Glutamatergic neuron (in vitro differentiated cells): Measurements from ENCODE around the gene CNTNAP2. TPM values are rescaled to one million over a fixed set of nuclear protein-coding genes. Genes with fewer than 3 reads are reported as not detected.

Experiments used
- DNase-seq: peaks from one replicate; pipeline ENCODE4 v3.0.0; 2022
- H3K27ac Mint-ChIP-seq: one replicate; pipeline ENCODE4 v1.8.0; 2020; ENCODE audit warnings: mild to moderate bottlenecking, mixed read lengths, inconsistent platforms; ENCODE audit not compliant: unreplicated experiment
- H3K27me3 Mint-ChIP-seq: one replicate; pipeline ENCODE4 v1.8.0; 2020; ENCODE audit warnings: mild to moderate bottlenecking, moderate library complexity, mixed read lengths, inconsistent platforms; ENCODE audit not compliant: unreplicated experiment
- H3K36me3 Mint-ChIP-seq: one replicate; pipeline ENCODE4 v1.8.0; 2020; ENCODE audit warnings: mild to moderate bottlenecking, mixed read lengths, inconsistent platforms; ENCODE audit not compliant: unreplicated experiment
- H3K4me1 Mint-ChIP-seq: one replicate; pipeline ENCODE4 v1.8.0; 2020; ENCODE audit warnings: mild to moderate bottlenecking, low read depth, mixed read lengths, inconsistent platforms; ENCODE audit not compliant: unreplicated experiment
- H3K4me3 Mint-ChIP-seq: one replicate; pipeline ENCODE4 v1.8.0; 2020; ENCODE audit warnings: mild to moderate bottlenecking, mixed read lengths, inconsistent platforms; ENCODE audit not compliant: unreplicated experiment
- H3K9me3 Mint-ChIP-seq: one replicate; pipeline ENCODE4 v1.8.0; 2020; ENCODE audit warnings: mild to moderate bottlenecking, moderate library complexity, mixed read lengths, inconsistent platforms; ENCODE audit not compliant: unreplicated experiment
- CTCF ChIP-seq: fragments of 200-600 bp; sonication (generic); IDR thresholded peaks from one replicate; pipeline ENCODE4 v1.5.0; 2021; ENCODE audit not compliant: partially characterized antibody, unreplicated experiment
- total RNA-seq: library from RNA; stranded (reverse); fragmentation: NEBNext Ultra II Directional; extraction: Animal tissue kit (Norgen Biotek cat#: 25700); gene quantifications from one replicate; pipeline ENCODE4 v1.2.1, GENCODE V29; 2021; ENCODE audit not compliant: unreplicated experiment

CNTNAP2 gene
- total RNA-seq, 1 donor from 2014 or later: 25.8 TPM

- Mint-ChIP-seq H3K4me1 (peaks cover 12% of the 10 kb centered on the region), H3K27me3 (no peaks in the 10 kb centered on the region), H3K9me3 (peaks cover 2% of the 10 kb centered on the region), H3K4me3 (peak overlapping the region; percentile 0), H3K36me3 (no peaks in the 10 kb centered on the region), H3K27ac (peak overlapping the region; percentile 50)
- TF ChIP-seq CTCF: no peak
- DNase-seq: peak; percentile 37
Measured at GRCh38 chr7:148031811-148032210, 1915.2 kb downstream of the CNTNAP2 start.

GRCh38 chr7:148035950-148036349, 1919.3 kb downstream of the CNTNAP2 start:
- peaks cover 10% of the 10 kb centered on the region for H3K4me1 Mint-ChIP-seq

GRCh38 chr7:148037044-148037443, 1920.4 kb downstream of the CNTNAP2 start:
- no peaks in the 10 kb centered on the region for H3K27me3 Mint-ChIP-seq

More at GRCh38 chr7:148035950-148036349, 1919.3 kb downstream of the CNTNAP2 start:
- Mint-ChIP-seq H3K27me3 (no peaks in the 10 kb centered on the region), H3K27ac (no peak overlapping the region), H3K9me3 (peaks cover 2% of the 10 kb centered on the region), H3K4me3 (no peak overlapping the region), H3K36me3 (no peaks in the 10 kb centered on the region)
- DNase-seq: no peak
- TF ChIP-seq CTCF: no peak

GRCh38 chr7:148041156-148041555, 1924.6 kb downstream of the CNTNAP2 start:
- no peak for DNase-seq
- Mint-ChIP-seq H3K4me1 (peaks cover 7% of the 10 kb centered on the region), H3K4me3 (no peak overlapping the region), H3K27ac (no peak overlapping the region), H3K36me3 (no peaks in the 10 kb centered on the region), H3K9me3 (no peaks in the 10 kb centered on the region), H3K27me3 (no peaks in the 10 kb centered on the region)
- TF ChIP-seq CTCF: no peak

More at GRCh38 chr7:148037044-148037443, 1920.4 kb downstream of the CNTNAP2 start:
- Mint-ChIP-seq H3K27ac (no peak overlapping the region), H3K4me3 (no peak overlapping the region), H3K36me3 (no peaks in the 10 kb centered on the region), H3K4me1 (peaks cover 3% of the 10 kb centered on the region), H3K9me3 (peaks cover 2% of the 10 kb centered on the region)
- DNase-seq: no peak
- no peak for TF ChIP-seq CTCF

GRCh38 chr7:148042935-148043631, 1926.5 kb downstream of the CNTNAP2 start:
- no peaks in the 10 kb centered on the region for H3K36me3 Mint-ChIP-seq
- H3K4me3 Mint-ChIP-seq: no peak overlapping the region
- no peaks in the 10 kb centered on the region for H3K9me3 Mint-ChIP-seq
- H3K27ac Mint-ChIP-seq: no peak overlapping the region
- H3K4me1 Mint-ChIP-seq: peaks cover 7% of the 10 kb centered on the region
- no peak for TF ChIP-seq CTCF
- no peak for DNase-seq
- H3K27me3 Mint-ChIP-seq: no peaks in the 10 kb centered on the region
